ENCODE data around the gene LRRC37B. TPM values are rescaled to one million over a fixed set of nuclear protein-coding genes. Genes with fewer than 3 reads are reported as not detected.
"Not testable (repeated sequence)": the region's sequence is repeated elsewhere in the genome, so short reads cannot be mapped to it uniquely, and the experiment has no call there.

LRRC37B gene
- total and polyA plus RNA-seq, 7 donors: 1.5 to 6.5 (median 2.9) TPM

DNA sequence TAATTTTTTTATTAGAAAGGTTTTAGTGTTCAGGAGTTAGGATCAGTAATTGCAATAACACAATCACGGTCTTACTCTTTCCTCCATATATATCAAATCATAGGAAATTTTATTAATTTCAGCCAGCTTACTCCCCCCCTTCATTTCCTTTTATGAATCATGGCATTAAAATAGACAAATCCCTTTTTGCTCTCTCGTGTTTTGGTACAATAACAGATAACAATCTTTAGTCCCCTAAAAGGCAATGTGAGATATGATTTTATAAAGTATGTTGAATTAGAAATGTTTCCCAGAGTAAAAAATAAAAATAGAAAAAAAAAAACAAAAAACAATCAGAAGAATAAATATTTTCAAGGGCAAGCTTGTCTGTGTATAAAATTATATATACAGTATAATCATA, 92.5 kb downstream of the LRRC37B start:
- intact Hi-C loops (cut with DNase I): no loop called here
- DNase-seq (no peak), ATAC-seq (no peak)
- Histone ChIP-seq H3K27ac (no peak overlapping the region), H3K9me3 (no peaks in the 10 kb centered on the region), H3K4me1 (no peaks in the 10 kb centered on the region), H3K27me3 (ENCODE audit: insufficient read depth in 3 of 3, low read length in 2 of 3) (peaks cover 0 to 8% (median 0%) of the 10 kb centered on the region in 3 donors), H3K36me3 (ENCODE audit: insufficient read depth in 1 of 2, low read depth in 1 of 2) (no peaks in the 10 kb centered on the region), H3K4me3 (no peak overlapping the region)
- TF ChIP-seq, protein P1, sequence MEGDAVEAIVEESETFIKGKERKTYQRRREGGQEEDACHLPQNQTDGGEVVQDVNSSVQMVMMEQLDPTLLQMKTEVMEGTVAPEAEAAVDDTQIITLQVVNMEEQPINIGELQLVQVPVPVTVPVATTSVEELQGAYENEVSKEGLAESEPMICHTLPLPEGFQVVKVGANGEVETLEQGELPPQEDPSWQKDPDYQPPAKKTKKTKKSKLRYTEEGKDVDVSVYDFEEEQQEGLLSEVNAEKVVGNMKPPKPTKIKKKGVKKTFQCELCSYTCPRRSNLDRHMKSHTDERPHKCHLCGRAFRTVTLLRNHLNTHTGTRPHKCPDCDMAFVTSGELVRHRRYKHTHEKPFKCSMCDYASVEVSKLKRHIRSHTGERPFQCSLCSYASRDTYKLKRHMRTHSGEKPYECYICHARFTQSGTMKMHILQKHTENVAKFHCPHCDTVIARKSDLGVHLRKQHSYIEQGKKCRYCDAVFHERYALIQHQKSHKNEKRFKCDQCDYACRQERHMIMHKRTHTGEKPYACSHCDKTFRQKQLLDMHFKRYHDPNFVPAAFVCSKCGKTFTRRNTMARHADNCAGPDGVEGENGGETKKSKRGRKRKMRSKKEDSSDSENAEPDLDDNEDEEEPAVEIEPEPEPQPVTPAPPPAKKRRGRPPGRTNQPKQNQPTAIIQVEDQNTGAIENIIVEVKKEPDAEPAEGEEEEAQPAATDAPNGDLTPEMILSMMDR (IDR thresholded peaks at IDR 0.05): no peak
- WGBS, 3 donors: 71 to 78% (median 74%) methylated on average over 2 of the region's 2 CpGs

DNA sequence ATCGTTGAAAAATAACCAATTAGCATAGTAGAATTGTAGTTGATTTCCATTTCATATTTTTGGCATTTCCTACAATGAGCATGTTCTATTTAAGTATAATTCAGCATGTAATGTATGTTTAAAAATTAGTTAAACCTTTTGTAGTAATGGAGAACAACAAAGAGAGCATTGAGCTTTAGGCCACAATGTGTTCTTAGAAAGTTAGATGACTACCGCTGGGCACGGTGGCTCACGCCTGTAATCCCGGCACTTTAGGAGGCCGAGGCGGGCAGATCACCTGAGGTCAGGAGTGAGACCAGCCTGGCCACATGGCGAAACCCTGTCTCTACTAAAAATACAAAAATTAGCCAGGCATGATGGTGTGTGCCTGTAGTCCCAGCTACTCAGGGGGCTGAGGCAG, 93.1 kb downstream of the LRRC37B start:
- WGBS, 3 donors: 79 to 88% (median 82%) methylated on average over 8 of the region's 8 CpGs
- DNase-seq; intact Hi-C loops (cut with DNase I); H3K27ac ChIP-seq; H3K27me3 ChIP-seq (ENCODE audit: insufficient read depth in 3 of 3, low read length in 2 of 3); H3K9me3 ChIP-seq; ATAC-seq; H3K4me3 ChIP-seq; H3K36me3 ChIP-seq (ENCODE audit: insufficient read depth in 1 of 2, low read depth in 1 of 2); H3K4me1 ChIP-seq: not testable (repeated sequence)

DNA sequence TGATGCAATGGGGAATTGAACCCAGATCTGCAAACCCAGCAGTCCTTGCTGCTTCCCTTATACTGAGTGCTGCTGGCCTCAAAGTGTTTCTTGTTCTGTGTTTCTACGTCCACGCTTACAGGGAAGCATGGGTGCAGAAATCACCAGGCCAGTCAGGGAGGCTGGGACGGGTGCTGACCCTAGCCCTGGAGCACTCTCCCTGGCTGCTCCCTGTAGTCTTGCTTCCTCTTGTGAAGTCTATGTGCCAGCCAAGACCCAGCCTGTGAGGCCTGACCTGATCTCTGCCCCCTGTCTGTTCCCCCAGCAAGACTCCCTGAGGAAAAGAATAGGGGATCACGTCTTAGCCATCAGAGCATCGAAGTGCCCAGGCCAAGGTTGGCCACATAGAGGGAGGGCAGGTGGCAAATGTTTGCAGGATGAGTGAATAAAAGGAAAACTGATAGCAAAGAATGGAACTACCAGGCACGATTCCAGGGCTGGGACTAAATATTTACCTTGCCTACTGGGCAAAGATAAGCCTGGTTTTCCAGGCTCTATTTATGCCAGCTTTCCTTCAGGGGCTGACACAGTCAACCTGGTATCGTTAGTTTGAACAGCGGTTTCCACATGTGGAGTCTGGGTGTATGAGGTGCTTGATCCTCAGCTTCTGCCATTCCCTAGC, 93.9 kb downstream of the LRRC37B start:
- WGBS, 3 donors: 78 to 83% (median 78%) methylated on average over 8 of the region's 8 CpGs
- Histone ChIP-seq H3K4me3 (no peak overlapping the region), H3K27me3 (ENCODE audit: insufficient read depth in 3 of 3, low read length in 2 of 3) (peaks cover 0 to 5% (median 0%) of the 10 kb centered on the region in 3 donors), H3K36me3 (ENCODE audit: insufficient read depth in 1 of 2, low read depth in 1 of 2) (no peaks in the 10 kb centered on the region), H3K9me3 (no peaks in the 10 kb centered on the region), H3K4me1 (no peaks in the 10 kb centered on the region), H3K27ac (no peak overlapping the region)
- DNase-seq (no peak), ATAC-seq (no peak)
- intact Hi-C loops (cut with DNase I): no loop called here
- TF ChIP-seq, protein P1 (IDR thresholded peaks at IDR 0.05): no peak

DNA sequence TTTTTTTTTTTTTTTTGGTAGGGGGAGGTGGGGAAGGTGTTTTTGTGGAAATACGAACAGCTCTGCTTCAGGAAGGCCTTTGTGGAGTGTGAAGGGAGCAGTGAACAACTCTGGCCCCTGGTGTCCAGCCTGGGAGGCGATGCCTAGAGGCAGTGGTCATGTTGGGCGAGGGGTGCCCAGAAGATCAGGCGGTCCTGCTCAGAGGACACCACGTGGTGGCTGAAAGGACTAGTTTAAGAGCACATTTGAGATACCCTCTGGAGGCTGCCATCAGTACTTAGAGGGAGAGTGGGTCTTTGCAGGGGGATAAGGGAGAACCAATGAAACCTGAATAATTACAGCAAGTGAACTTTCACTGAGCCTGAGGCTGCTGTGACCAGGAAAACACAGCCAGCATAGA, 95.0 kb downstream of the LRRC37B start:
- Histone ChIP-seq H3K27ac (no peak overlapping the region), H3K27me3 (ENCODE audit: insufficient read depth in 3 of 3, low read length in 2 of 3) (no peaks in the 10 kb centered on the region), H3K9me3 (no peaks in the 10 kb centered on the region), H3K4me3 (no peak overlapping the region), H3K36me3 (ENCODE audit: insufficient read depth in 1 of 2, low read depth in 1 of 2) (no peaks in the 10 kb centered on the region), H3K4me1 (peaks cover 4% of the 10 kb centered on the region)
- 87 to 90% (median 89%) methylated on average over 5 of the region's 5 CpGs for whole genome bisulfite sequencing, 3 donors
- TF ChIP-seq, protein P1 (IDR thresholded peaks at IDR 0.05): no peak
- intact Hi-C loops (cut with DNase I): no loop called here
- DNase-seq (no peak), ATAC-seq (no peak)

DNA sequence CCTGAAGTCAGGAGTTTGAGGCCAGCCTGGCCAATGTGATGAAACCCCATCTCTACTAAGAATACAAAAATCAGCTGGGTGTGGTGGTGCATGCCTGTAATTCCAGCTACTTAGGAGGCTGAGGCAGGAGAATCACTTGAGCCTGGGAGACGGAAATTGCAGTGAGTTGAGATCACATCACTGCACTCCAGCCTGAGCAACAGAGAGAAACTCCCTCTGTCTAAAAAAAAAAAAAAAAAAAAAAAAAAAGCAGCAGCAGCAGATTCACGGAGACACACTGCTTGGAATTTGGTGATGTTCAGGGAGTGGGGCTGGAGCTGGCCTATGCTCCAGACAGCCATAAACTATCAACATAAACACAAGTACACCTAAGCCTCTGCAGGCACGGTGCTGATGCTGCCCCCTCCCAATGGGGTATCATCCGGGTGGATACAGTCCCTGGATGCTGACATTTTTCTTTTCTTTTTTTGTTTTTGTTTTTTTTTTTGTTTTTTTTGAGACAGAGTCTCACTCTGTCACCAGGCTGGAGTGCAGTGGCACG, 95.5 kb downstream of the LRRC37B start:
- TF ChIP-seq, protein P1 (IDR thresholded peaks at IDR 0.05): no peak
- Histone ChIP-seq H3K27ac (no peak overlapping the region), H3K9me3 (no peaks in the 10 kb centered on the region), H3K36me3 (ENCODE audit: insufficient read depth in 1 of 2, low read depth in 1 of 2) (no peaks in the 10 kb centered on the region), H3K27me3 (ENCODE audit: insufficient read depth in 3 of 3, low read length in 2 of 3) (no peaks in the 10 kb centered on the region), H3K4me1 (peaks cover 4% of the 10 kb centered on the region), H3K4me3 (no peak overlapping the region)
- intact Hi-C loops (cut with DNase I): no loop called here
- ATAC-seq (no peak), DNase-seq (no peak)
- 72 to 76% (median 73%) methylated on average over 5 of the region's 5 CpGs for WGBS, 3 donors

Other genes starting within 250 kb of the LRRC37B start
- 10 to 100 TPM; 35.2 to 54.5 (median 39.4) TPM for gene COPRS, start 148.1 kb upstream of the LRRC37B start, total RNA-seq
- gene COPRS, start 148.1 kb upstream of the LRRC37B start, polyA plus RNA-seq: 100 to 1,000 TPM in 1 of 3 donors, 10 to 100 TPM in 2; 55.5 to 109 (median 75.3) TPM
- 10 to 100 TPM; 31.3 to 44.5 (median 40.3) TPM for gene UTP6, start 105.7 kb upstream of the LRRC37B start, total RNA-seq
- 10 to 100 TPM; 38.7 to 74.6 (median 42.7) TPM for gene UTP6, start 105.7 kb upstream of the LRRC37B start, polyA plus RNA-seq
- 10 to 100 TPM in 1 of 4 donors, 1 to 10 TPM in 3; 9.1 to 11.2 (median 9.8) TPM for gene SUZ12, start 70.4 kb upstream of the LRRC37B start, total RNA-seq
- gene SUZ12, start 70.4 kb upstream of the LRRC37B start, polyA plus RNA-seq: 10 to 100 TPM in 1 of 3 donors, 1 to 10 TPM in 2; 4.7 to 11.5 (median 6.3) TPM
- gene RHOT1, start 135.1 kb downstream of the LRRC37B start, total RNA-seq: 10 to 100 TPM; 22.9 to 41.0 (median 35.1) TPM
- 10 to 100 TPM; 26.4 to 32.0 (median 30.1) TPM for gene RHOT1, start 135.1 kb downstream of the LRRC37B start, polyA plus RNA-seq

All from psoas muscle (tissue), 8 donors.